Liver (tissue), 9 donors: ENCODE data around the gene DMPK. TPM values are rescaled to one million over a fixed set of nuclear protein-coding genes. Genes with fewer than 3 reads are reported as not detected.

Experiments used
- DNase-seq: peaks from one replicate; pipeline ENCODE4 v3.0.0-alpha.2; 2017; ENCODE audit warnings: low spot score
- H3K27ac ChIP-seq, 2 donors: one replicate each; pipeline ENCODE4 v1.7.0; 2013; ENCODE audit warnings: inconsistent platforms in 2 of 2, low read length in 2 of 2, control low read depth in 1 of 2, low read depth in 1 of 2, mild to moderate bottlenecking in 1 of 2
- H3K27me3 ChIP-seq, 4 donors: one replicate each; pipeline versions ENCODE4 v1.6.1 to v1.7.0; 2013; ENCODE audit warnings: low read length in 3 of 4, inconsistent platforms in 1 of 4, mild to moderate bottlenecking in 1 of 4, moderate library complexity in 1 of 4; ENCODE audit not compliant: control insufficient read depth in 4 of 4, insufficient read depth in 4 of 4
- H3K36me3 ChIP-seq, 4 donors: one replicate each; pipeline versions ENCODE4 v1.6.1 to v1.7.0; 2013; ENCODE audit warnings: low read length in 3 of 4, mild to moderate bottlenecking in 3 of 4, low read depth in 1 of 4, moderate library complexity in 1 of 4; ENCODE audit not compliant: control insufficient read depth in 4 of 4, insufficient read depth in 3 of 4
- H3K4me1 ChIP-seq, 4 donors: one replicate each; pipeline versions ENCODE4 v1.6.1 to v1.7.0; 2013; ENCODE audit warnings: low read length in 3 of 4, mild to moderate bottlenecking in 3 of 4, moderate library complexity in 1 of 4; ENCODE audit not compliant: control insufficient read depth in 4 of 4, insufficient read depth in 4 of 4
- H3K4me3 ChIP-seq, 3 donors: one replicate each; pipeline versions ENCODE4 v1.6.1 to v1.7.0; 2013; ENCODE audit warnings: low read length in 3 of 3, control low read depth in 1 of 3, low read depth in 1 of 3, mild to moderate bottlenecking in 1 of 3
- H3K9ac ChIP-seq, 2 donors: one replicate each; pipeline ENCODE4 v1.7.0; 2013; ENCODE audit warnings: low read length in 2 of 2, mild to moderate bottlenecking in 2 of 2, moderate library complexity in 2 of 2, control low read depth in 1 of 2, low read depth in 1 of 2
- H3K9me3 ChIP-seq, 4 donors: one replicate each; pipeline versions ENCODE4 v1.6.1 to v1.7.0; 2013; ENCODE audit warnings: low read length in 3 of 4; ENCODE audit not compliant: control insufficient read depth in 4 of 4
- EGR1 ChIP-seq, 2 donors: IDR thresholded peaks; 2 replicates each; pipeline ENCODE4 v1.6.1; 2016 to 2018; ENCODE audit warnings: antibody characterized with exemption in 2 of 2, low read depth in 2 of 2
- FOXA1 ChIP-seq: IDR thresholded peaks from 2 replicates; pipeline ENCODE4 v1.6.1; 2016; ENCODE audit warnings: antibody characterized with exemption
- FOXA2 ChIP-seq: IDR thresholded peaks from 2 replicates; pipeline ENCODE4 v1.6.1; 2016; ENCODE audit warnings: antibody characterized with exemption
- HNF4A ChIP-seq, 2 donors: conservative IDR thresholded peaks; 2 replicates each; pipeline ENCODE4 v1.6.1; 2016; ENCODE audit warnings: antibody characterized with exemption in 2 of 2, mild to moderate bottlenecking in 2 of 2
- HNF4G ChIP-seq: IDR thresholded peaks from 2 replicates; pipeline ENCODE4 v1.6.1; 2016; ENCODE audit warnings: antibody characterized with exemption
- JUND ChIP-seq, 2 donors: IDR thresholded peaks; 2 replicates each; pipeline ENCODE4 v1.6.1; 2016; ENCODE audit warnings: antibody characterized with exemption in 2 of 2
- NR2F2 ChIP-seq: IDR thresholded peaks from 2 replicates; pipeline ENCODE4 v1.6.1; 2016; ENCODE audit warnings: antibody characterized with exemption
- RXRA ChIP-seq, 2 donors: IDR thresholded peaks; 2 replicates each; pipeline ENCODE4 v1.6.1; 2017 to 2018; ENCODE audit warnings: antibody characterized with exemption in 2 of 2, mild to moderate bottlenecking in 1 of 2
- SP1 ChIP-seq: IDR thresholded peaks from 2 replicates; pipeline ENCODE4 v1.6.1; 2018; ENCODE audit warnings: antibody characterized with exemption, mild to moderate bottlenecking
- TAF1 ChIP-seq: conservative IDR thresholded peaks from 2 replicates; pipeline ENCODE4 v1.6.1; 2016; ENCODE audit warnings: antibody characterized with exemption, mild to moderate bottlenecking
- YY1 ChIP-seq: IDR thresholded peaks from 2 replicates; pipeline ENCODE4 v1.6.1; 2016; ENCODE audit warnings: antibody characterized with exemption, mild to moderate bottlenecking
- WGBS: extraction: QIAGEN DNeasy Blood & Tissue Kit; methylation state at CpG from one replicate; pipeline ENCODE4 v1.1.7; 2013; 5-methylcytosine and 5-hydroxymethylcytosine counted together
- polyA plus RNA-seq, 2 donors: library from polyadenylated mRNA; stranded (reverse) in 1 of 2; unstranded in 1 of 2; fragments of 200-250 nt in 1 of 2; fragments of >200 nt in 1 of 2; fragmentation: Nextera tagmentation in 1 of 2; extraction: Ambion mirVana in 1 of 2; gene quantifications; one replicate each; pipeline versions ENCODE4 v1.2.1 to v1.2.3, GENCODE V29; 2013 to 2015
- total RNA-seq, 2 donors: library from RNA; depleted of rRNA; stranded (reverse); fragments of >200 nt; gene quantifications; one replicate each; pipeline ENCODE4 v1.2.3, GENCODE V29; 2014
- TF ChIP-seq, protein P1 (sequence below): IDR thresholded peaks from 2 replicates; pipeline ENCODE4 v1.6.1; 2016; ENCODE audit warnings: antibody characterized with exemption
- TF ChIP-seq, protein P2 (sequence below): fragments of 150-350 bp; IDR thresholded peaks from 2 replicates; pipeline ENCODE4 v1.5.1; 2017; ENCODE audit warnings: improper control_type of control experiment, low read depth, low read length; ENCODE audit not compliant: missing input control
- TF ChIP-seq, protein P3 (sequence below): IDR thresholded peaks from 2 replicates; pipeline ENCODE4 v1.6.1; 2016; ENCODE audit warnings: antibody characterized with exemption
- donor health status: healthy.
- donor health status: healthy.
- donor health status: healthy.
- donor health status: healthy.
- donor health status: healthy.

The DMPK gene
- total and polyA plus RNA-seq, 4 donors: 1.8 to 12.5 (median 6.1) TPM

DNA sequence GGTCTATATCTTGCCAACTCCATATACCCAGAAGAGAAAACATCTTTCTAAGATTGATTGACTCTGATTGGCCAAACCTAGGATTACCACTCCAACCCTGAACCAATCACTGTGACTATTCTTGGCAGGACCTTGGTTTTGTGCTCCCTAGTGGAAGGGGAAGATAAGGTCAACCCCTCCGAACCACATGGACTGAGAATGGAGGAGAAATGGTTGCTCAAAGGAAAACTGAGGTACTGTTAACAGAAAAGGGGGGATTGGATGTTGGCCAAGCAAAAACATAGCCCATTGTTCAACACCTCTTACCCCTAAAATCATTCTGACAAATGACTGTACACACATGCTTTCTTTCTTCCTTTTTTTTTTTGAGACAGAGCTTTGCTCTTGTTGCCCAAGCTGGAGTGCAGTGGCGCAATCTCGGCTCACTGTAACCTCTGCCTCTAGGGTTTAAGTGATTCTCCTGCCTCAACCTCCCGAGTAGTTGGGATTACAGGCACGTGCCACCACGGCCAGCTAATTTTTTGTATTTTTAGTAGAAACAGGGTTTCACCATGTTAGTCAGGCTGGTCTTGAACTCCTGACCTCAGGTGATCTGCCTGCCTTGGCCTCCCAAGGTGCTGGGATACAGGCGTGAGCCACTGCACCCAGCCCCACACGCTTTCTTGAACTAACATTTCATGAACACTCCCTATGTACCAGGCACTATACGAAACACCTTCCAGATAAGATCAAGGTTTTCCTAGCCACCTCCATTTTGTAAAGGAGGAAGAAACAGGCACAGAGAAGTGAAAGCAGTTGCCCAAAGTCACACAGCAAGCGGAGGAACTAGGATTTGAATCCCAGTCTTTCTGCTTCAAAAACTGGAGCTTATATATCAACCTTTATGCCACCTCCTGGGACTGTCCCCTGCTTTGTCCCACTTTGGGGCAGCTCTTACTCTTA lies 42.5 kb downstream of the DMPK start:
- TF ChIP-seq FOXA2 (no peak), RXRA (IDR thresholded peaks at IDR 0.05) (no peak), HNF4G (no peak), HNF4A (conservative IDR thresholded peaks at IDR 0.05) (no peak), JUND (IDR thresholded peaks at IDR 0.05) (no peak), EGR1 (IDR thresholded peaks at IDR 0.05; ENCODE audit: low read depth in 2 of 2) (no peak), SP1 (no peak), TAF1 (no peak), NR2F2 (no peak), FOXA1 (no peak)
- TF ChIP-seq, protein P1, sequence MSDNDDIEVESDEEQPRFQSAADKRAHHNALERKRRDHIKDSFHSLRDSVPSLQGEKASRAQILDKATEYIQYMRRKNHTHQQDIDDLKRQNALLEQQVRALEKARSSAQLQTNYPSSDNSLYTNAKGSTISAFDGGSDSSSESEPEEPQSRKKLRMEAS: no peak
- TF ChIP-seq, protein P2, sequence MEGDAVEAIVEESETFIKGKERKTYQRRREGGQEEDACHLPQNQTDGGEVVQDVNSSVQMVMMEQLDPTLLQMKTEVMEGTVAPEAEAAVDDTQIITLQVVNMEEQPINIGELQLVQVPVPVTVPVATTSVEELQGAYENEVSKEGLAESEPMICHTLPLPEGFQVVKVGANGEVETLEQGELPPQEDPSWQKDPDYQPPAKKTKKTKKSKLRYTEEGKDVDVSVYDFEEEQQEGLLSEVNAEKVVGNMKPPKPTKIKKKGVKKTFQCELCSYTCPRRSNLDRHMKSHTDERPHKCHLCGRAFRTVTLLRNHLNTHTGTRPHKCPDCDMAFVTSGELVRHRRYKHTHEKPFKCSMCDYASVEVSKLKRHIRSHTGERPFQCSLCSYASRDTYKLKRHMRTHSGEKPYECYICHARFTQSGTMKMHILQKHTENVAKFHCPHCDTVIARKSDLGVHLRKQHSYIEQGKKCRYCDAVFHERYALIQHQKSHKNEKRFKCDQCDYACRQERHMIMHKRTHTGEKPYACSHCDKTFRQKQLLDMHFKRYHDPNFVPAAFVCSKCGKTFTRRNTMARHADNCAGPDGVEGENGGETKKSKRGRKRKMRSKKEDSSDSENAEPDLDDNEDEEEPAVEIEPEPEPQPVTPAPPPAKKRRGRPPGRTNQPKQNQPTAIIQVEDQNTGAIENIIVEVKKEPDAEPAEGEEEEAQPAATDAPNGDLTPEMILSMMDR: no peak
- TF ChIP-seq, protein P3, sequence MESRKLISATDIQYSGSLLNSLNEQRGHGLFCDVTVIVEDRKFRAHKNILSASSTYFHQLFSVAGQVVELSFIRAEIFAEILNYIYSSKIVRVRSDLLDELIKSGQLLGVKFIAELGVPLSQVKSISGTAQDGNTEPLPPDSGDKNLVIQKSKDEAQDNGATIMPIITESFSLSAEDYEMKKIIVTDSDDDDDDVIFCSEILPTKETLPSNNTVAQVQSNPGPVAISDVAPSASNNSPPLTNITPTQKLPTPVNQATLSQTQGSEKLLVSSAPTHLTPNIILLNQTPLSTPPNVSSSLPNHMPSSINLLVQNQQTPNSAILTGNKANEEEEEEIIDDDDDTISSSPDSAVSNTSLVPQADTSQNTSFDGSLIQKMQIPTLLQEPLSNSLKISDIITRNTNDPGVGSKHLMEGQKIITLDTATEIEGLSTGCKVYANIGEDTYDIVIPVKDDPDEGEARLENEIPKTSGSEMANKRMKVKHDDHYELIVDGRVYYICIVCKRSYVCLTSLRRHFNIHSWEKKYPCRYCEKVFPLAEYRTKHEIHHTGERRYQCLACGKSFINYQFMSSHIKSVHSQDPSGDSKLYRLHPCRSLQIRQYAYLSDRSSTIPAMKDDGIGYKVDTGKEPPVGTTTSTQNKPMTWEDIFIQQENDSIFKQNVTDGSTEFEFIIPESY: no peak
- H3K27me3 ChIP-seq: no peaks in the 10 kb centered on the region
- no peaks in the 10 kb centered on the region for H3K4me1 ChIP-seq
- H3K27ac ChIP-seq: no peak overlapping the region
- 81% methylated on average over 10 of the region's 10 CpGs for WGBS
- no peaks in the 10 kb centered on the region for H3K9me3 ChIP-seq
- H3K9ac ChIP-seq: no peak overlapping the region
- DNase-seq: no peak
- H3K4me3 ChIP-seq: no peak overlapping the region
- no peaks in the 10 kb centered on the region for H3K36me3 ChIP-seq

DNA sequence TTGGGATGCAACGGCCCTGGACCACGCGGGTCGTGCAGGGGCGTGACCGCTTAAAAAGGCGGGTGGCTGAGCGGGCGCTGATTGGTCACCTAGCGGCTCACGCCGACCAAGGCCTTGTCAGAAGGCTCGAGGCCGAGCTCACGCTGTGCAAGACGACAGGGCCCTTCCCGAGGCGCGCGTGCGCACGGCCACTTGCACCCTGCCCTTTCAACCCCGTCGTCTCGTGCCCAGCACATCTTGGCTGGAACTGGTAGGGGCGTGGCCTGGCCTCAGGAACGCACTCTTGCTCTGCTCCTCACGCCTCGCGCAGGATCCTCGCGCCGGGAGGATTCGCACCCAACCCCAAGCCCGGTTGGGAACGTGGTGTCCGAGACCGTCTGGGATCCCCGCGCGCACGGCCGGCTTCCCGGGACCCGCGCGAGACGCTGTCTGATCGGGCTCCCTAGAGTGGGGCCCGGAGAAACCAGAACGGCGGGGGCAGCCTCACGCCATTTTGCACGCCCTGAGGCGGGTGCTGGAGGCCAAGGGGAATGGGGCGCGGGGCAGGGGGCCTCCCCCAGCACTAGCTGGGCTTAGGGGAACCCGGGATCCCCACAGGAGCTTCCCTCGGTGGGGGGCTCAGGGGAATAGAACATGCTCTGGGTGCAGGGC lies 49.0 kb downstream of the DMPK start, which contains the start of gene MEIOSIN:
TSS of gene MEIOSIN (plus strand) at position 280 of the 651 bp plus-strand sequence. CDS start 1,938 bp downstream, outside the sequence.
- WGBS: 92% methylated on average over 59 of the region's 59 CpGs

More for the DNA sequence above, 49.0 kb downstream of the DMPK start, which contains the start of gene MEIOSIN:
- no peaks in the 10 kb centered on the region for H3K9me3 ChIP-seq
- H3K27me3 ChIP-seq: no peaks in the 10 kb centered on the region
- H3K27ac ChIP-seq: no peak within 1 kb of the TSS
- no peak within 1 kb of the TSS for H3K4me3 ChIP-seq
- H3K4me1 ChIP-seq: peaks cover 0 to 15% (median 8%) of the 10 kb centered on the region in 4 donors
- DNase-seq: no peak
- H3K36me3 ChIP-seq: no peaks in the 10 kb centered on the region
- H3K9ac ChIP-seq: no peak within 1 kb of the TSS
- TF ChIP-seq FOXA2 (no peak), HNF4G (no peak), EGR1 (IDR thresholded peaks at IDR 0.05; ENCODE audit: low read depth in 2 of 2) (no peak), YY1 (no peak)
